Subcutaneous adipose tissue (tissue), 4 donors: Measurements from ENCODE around the gene MED27. TPM values are rescaled to one million over a fixed set of nuclear protein-coding genes. Genes with fewer than 3 reads are reported as not detected.

Experiments
- CTCF ChIP-seq: fragments of 450-650 bp; IDR thresholded peaks from one replicate; pipeline ENCODE4 v1.5.1; 2016; ENCODE audit warnings: low read depth, mild to moderate bottlenecking, control low read depth, antibody characterized with exemption, moderate library complexity
- total RNA-seq, 4 donors: library from RNA; depleted of rRNA; stranded (reverse); fragments of >200 nt; gene quantifications; one replicate each; pipeline ENCODE4 v1.1.0, GENCODE V29; 2016

Gene MED27
- total RNA-seq, 4 donors from 2014 or later, result 7.3 to 13.4 (median 9.9) TPM

- no peak for TF ChIP-seq CTCF
Measured at GRCh38 chr9:131971482-131972074, 108.1 kb downstream of the MED27 start.

- TF ChIP-seq CTCF, result no peak
Measured at GRCh38 chr9:131969469-131969989, 110.1 kb downstream of the MED27 start.

GRCh38 chr9:131968632-131969031, 111.0 kb downstream of the MED27 start:
- TF ChIP-seq CTCF, result no peak

- TF ChIP-seq CTCF, result no peak
Measured at GRCh38 chr9:131965841-131966240, 113.8 kb downstream of the MED27 start.

- TF ChIP-seq CTCF, result no peak
Measured at GRCh38 chr9:131965103-131965502, 114.6 kb downstream of the MED27 start.

- TF ChIP-seq CTCF, result no peak
Measured at GRCh38 chr9:131963072-131964030, 116.3 kb downstream of the MED27 start.

- no peak for TF ChIP-seq CTCF
Measured at GRCh38 chr9:131961496-131961880, 118.2 kb downstream of the MED27 start.
